GM19455 (cell line): ENCODE results near the gene ALLC.
A peak's percentile ranks its signal among the peaks of the same experiment; 100 is the strongest.
"Not testable (repeated sequence)": the region's sequence is repeated elsewhere in the genome, so short reads cannot be mapped to it uniquely, and the experiment has no call there.

Source experiments
- ATAC-seq: cut with Tn5 transposase; IDR thresholded peaks from one replicate; pipeline ENCODE4 v1.9.1; 2021; ENCODE audit not compliant: unreplicated experiment

ALLC gene

DNA sequence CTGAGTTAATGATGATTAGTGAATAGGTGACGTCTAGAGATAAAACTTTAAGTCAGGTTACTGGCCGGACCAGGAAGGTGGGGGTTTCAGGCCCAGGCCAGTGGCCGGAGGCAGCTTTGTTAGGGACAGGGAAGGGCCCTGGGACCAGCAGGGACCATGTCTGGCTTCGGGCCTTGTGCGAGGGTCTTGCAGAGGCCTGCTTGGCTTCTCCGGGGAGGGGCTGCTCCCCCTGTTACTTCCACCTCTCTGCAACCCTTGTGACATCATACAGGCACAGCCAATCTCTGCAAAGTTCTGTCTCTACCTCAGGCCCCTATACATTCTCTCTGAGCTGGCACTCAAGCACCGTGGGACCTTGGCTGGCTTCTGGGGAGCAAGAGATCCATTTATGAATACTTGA is at the start of gene ALLC:
ALLC (plus strand) TSS at position 320 of the 400 bp plus-strand sequence. CDS start 12,958 bp downstream, outside the sequence.
- no peak for ATAC-seq

DNA sequence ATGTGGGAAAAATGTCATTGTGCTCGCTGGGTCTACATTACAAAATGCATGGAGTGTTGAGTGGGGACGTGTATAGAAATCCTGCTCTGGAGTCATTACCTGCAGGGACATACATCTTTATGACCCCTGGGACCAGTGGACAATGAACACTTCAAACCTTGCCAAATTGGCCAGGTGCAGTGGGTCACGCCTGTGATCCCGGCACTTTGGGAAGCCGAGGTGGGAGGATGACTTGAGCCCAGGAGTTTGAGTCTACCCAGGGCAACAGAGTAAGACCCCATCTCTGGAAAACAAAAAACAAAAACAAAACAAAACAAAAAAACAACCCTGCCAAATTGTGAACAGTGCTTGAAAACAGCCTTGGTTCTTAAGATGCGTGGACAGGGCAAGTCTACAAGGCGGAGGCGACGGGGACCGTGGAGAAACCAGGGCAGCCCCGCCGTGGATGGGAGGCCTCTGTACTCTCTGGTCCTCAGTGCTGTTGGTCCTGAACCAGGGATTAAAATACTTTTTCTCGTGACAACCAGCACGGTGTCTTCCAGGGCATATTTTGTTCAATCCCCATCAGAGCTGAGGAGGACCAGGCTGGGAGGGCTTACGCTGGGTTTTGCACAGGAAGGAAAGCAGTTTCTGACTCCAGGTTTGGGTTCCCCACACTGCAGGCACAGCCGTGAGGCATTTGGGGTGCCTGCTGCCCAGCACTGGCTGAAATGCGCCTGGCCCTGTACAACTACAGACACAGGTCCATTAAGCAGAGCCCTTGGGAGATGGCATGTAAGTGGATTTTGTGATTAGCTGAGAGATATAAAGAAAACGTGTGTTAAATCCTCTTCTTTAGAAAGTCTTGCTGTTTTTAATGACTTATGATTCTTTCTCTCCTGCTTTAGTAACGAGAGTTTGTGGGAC is 49.4 kb upstream of the ALLC start:
- no peak for ATAC-seq

DNA sequence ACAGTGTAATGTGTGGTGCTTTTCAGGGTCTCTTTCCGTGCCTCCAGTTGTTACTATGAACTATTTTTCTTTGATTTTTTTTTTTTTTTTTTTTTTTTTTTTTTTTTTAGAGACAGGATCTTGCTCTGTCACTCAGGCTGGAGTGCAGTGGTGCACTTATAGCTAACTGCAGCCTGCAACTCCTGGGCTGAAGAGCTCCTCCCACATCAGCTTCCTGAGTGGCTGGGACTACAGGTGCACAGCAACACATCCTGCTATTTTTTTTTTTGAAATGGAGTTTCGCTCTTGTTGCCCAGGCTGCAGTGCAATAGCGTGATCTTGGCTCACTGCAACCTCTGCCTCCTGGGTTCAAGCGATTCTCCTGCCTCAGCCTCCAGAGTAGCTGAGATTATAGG is 48.7 kb upstream of the ALLC start:
- ATAC-seq = peak; percentile 60

DNA sequence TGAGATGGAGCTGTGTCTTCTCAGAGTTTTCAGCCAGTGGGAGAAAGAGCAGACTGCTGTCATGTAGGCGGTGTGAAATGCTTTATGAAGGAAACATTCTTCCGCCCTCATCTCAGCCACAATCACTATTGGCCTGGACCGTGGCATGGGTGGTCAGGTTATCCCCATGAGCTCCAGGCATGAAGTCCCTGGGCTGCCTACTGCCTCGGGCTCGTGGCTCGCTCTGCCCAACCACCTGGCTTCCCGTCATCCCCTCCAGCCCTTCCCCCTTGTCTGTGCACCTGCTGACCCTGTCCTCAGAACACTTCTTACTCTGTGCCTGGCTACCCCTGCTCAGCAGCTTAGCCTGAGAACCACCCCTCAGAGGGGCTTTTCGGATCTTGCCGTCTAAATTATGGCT is 47.6 kb upstream of the ALLC start:
- no peak for ATAC-seq

DNA sequence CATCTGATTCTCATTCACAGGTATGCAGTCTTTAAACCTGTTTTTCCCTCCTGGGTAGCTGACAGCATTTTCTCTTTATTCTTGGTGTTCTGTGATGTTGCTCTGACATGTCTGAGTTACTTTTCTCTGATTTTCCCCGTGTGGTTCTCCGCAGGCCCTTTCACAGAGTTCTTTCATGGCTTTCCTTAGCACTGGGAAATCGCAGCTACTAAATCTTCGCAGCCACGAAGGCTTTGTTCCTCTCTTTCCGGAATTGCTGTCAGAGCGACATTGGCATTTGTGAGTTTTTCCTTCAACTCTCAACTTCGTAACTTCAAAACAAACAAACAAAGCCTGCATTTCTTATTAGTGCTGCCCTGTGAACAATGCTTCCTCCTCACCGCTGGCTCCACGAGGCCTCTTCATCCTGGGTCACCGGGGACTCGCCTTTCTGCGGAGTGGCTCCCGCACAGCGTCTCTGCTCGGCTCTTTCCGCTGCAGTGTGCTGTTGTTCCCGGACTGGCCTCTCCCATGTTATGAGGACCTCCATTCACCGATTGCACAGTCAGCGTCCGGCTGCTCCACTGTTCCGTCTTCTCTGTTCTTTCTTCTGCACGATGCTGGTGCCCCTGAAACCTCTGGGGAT is 47.0 kb upstream of the ALLC start:
- no peak for ATAC-seq

DNA sequence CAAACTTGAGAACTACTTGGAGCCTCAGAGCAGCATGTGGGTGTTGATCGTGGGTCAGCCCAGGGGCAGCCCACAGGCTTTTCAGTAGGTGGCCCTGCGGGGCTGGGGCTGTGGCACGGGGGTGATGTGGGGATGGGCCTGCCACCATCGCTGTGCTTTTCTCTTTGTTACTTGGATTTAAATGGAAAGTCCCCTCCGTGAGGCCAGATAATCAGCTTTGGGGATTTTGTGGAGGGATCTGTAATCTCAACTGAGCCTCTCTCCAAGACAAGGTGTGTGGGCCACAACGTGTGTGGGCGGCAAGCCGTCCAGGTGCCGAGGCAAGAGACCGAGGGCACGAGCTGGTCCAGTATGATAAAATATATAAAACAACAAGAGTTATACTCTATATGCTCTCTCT is 46.4 kb upstream of the ALLC start:
- no peak for ATAC-seq

DNA sequence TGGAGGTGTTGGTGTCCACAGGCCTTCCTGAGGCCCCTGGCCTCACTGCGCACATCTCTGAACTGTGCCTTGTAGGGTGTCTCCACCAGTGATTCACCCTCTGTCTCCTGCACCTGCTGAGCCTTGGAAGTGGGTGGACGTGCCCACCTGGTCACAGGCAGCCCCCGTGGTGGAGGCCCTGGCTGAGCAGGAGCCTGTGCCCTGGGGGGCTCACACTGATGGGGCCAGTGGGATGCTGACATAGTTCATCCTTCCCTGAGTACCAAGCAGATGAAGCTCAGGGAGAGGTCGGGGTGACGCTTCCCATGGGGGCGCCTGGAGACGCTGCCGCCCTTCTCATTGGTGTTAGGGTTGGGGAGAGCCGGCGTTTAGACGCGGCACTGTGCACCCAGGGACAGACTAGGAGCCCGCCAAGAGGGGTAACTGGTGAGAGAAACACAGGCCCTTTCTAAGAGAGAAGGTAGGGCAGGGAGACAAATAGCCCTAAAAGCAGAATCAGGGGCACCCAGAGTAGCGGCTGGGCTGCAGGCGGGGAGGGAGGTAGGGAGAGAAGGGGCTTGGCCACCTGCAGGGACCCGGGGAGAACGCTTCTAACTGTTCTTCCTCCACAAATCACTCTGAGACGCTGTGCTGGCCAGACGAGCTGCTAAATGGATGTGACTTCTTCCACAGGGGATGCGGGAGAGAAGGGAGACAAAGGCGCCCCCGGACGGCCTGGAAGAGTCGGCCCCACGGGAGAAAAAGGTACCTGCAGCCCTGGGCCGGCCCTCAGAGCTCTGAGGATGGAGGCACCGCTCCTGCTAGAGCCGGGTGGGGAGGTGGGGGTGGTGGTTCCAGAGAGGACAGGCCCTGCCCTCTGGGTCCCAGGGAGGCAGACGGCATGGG is 45.1 kb upstream of the ALLC start:
- no peak for ATAC-seq

DNA sequence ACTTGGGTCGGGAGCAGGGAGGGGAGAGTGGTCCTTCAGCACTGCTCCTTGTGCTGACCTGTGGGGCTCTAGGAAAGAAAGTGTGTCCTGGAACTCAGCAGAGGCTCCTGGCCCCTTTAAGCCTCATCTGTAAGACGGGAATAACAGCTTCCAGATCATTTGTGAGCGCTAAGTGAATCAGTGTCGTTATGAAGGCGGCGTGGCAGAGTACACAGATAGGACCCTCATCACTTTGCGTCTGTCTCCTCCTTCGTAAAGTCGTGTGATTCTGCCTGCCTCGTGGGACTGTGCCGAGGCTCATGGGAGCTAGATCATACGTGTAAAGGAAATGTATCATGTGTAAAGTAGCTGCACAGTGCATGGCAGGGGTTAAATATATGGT is 44.5 kb upstream of the ALLC start:
- ATAC-seq = no peak

DNA sequence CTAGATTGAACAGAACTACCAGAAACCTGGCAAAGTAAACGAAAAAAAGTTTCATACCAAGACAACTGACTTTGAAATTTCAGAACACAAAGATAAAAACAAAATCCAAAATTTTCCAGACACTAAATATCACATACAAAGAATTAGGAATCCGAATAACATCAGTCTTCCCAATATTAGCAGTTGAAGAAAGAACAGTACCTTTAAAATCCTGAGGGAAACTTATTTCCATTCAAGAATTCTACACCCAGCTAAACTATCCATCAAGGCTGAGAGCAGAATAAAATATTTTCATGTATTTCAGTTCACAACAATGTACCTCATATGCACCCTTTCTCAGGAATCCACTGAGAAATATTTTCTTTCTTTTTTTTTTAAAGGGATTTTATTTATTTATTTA is 43.3 kb upstream of the ALLC start:
- not testable (repeated sequence) for ATAC-seq

DNA sequence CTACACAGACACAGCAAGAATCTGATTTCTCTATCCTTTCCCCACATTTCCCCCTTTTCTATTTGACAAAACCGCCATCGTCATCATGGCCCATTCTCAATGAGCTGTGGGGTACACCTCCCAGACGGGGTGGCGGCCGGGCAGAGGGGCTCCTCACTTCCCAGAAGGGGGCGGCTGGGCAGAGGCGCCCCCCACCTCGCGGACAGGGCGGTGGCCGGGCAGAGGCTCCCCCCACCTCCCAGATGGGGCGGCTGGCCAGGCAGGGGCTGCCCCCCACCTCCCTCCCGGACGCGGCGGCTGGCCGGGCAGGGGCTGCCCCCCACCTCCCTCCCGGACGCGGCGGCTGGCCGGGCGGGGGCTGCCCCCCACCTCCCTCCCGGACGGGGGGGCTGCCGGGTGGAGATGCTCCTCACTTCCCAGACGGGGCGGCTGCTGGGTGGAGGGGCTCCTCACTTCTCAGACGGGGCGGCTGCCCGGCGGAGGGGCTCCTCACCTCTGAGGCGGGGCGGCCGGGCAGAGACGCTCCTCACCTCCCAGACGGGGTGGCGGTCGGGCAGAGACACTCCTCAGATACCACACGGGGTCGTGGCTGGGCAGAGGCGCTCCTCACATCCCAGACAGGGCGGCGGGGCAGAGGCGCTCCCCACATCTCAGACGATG is 42.3 kb upstream of the ALLC start:
- ATAC-seq = not testable (repeated sequence)

DNA sequence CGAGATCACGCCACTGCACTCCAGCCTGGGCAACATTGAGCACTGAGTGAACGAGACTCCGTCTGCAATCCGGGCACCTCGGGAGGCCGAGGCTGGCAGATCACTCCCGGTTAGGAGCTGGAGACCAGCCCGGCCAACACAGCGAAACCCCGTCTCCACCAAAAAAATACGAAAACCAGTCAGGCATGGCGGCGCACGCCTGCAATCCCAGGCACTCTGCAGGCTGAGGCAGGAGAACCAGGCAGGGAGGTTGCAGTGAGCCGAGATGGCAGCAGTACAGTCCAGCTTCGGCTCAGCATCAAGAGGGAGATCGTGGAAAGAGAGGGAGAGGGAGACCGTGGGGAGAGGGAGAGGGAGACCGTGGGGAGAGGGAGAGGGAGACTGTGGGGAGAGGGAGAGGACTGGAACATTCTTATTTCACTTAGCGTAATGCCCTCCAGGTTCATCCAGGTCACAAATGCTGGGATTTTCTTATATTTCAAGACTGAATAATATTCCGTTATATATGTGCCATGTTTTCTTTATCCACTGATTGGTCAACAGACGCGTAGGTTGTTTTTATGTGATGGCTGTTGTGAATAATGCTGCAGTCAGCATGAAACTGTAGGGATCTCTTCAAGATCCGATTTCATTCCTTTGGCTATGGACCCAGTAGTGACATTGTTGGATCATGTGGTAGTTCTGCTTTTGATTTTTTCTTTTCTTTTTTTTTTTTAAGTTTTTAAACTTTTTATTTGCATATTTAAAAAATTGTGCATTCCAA is 41.4 kb upstream of the ALLC start:
- ATAC-seq = not testable (repeated sequence)

DNA sequence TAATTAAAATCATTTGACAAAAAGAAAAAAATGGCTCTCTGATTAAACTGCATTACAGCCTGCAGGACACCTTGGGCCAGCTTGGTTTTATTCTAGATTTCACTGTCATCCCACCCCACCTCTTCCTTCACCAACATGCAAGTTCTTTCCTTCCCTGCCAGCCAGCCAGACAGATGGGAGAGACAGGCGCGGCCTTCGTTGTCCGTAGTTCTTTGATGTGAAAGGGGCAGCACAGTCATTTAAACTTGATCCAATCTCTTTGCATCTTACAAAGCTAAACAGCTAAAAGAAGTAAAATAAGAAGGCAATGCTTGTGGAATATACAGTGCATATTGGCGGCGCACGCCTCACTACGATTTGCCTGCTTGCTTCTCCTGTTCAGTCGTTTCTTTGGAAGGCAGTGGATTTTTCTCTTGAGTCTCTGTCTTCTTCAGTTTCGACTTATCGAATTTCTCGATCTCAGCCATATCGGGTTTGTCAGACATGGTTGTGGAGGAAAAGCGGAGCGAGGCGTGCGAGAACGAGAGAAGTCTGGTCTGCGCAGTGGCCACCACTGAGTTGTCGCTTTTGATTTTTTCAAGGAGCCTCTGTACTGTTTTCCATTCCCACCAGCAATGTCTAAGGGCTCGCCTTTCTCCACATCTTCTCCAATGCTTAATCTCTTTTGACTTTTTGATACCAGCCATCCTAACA is 40.7 kb upstream of the ALLC start:
- no peak for ATAC-seq

DNA sequence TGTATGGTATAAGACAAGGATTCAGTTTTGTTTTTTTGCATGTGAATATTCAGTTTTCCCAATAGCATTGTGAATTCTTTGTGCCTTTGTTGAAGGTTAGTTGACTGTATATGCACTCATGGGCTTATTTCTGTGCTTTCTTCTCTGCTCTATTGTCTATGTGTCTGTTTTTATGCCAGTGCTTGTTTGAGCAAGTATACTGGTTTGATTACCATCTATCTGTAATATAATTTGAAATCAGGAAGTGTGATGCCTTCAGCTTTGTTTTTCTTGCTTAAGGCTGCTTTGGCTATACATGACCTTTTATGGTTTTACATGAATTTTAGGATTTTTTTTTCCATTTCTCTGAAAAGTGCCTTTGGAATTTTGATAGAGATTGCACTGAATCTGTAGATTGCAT is 39.6 kb upstream of the ALLC start:
- no peak for ATAC-seq

DNA sequence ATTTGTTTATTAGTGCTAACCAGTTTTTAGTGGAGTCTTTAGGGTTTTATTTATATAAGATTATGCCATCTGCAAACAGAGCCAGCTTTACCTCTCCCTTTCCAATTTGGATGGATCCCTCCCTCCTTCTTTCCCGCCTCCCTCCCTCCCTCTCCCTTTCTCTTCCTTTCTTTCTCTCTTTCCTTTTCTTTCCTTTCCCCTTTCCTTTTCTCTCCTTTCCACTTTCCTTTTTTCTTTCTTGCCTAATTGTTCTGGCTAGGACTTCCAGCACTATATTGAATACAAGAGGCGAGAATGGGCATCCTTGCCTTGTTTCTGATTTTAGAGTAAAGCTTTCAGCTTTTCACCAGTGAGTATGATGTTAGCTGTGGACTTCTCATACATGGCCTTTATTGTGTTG is 39.0 kb upstream of the ALLC start:
- no peak for ATAC-seq

DNA sequence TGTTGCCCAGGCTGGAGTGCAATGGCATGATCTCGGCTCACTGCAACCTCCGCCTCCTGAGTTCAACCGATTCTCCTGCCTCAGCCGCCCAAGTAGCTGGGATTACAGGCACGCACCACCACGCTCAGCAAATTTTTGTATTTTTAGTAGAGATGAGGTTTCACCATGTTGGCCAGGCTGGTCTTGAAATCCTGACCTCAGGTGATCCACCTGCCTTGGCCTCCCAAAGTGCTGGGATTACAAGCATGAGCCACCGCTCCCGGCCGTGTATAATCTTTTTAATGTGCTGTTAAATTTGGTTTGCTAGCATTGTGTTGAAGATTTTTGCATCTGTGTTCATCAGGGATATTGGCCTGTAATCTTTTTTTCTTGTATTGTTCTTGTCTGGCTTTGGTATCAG is 38.3 kb upstream of the ALLC start:
- ATAC-seq = not testable (repeated sequence)

DNA sequence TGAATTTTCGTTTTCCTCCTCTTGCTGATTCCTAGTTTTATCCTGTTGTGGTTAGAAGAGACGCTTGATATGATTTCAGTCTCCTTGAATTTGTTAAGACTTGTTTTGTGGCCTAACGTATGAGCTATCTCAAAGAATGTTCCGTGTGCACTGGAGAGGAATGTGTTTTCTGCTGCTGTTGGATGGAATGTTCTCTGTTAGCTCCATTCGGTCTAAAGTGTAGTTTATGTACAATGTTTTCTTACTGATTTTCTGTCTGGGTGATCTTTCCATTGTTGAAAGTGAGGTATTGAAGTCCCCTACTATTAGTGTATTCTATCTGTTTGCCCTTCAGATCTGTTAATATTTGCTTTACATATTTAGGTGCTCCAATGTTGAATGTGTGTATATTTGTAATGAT is 37.2 kb upstream of the ALLC start:
- no peak for ATAC-seq

DNA sequence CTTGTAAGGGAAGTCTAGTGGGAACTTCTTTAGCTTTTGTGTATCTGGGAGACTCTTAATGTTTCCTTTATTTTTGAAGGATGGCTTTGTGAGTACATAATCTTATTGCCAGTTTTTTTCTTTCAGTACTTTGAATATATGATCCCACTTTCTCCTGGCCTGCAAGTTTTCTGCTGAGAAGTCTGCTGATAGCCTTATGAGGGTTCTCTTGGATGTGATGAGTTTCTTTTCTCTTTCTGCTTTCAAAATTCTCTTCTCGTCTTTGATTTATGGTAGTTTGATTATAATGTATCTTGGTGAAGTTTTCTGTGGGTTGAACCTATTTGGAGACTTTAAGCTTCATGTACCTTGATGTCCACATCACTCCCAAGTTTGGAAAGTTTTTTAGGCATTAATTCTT is 35.0 kb upstream of the ALLC start:
- ATAC-seq = no peak

DNA sequence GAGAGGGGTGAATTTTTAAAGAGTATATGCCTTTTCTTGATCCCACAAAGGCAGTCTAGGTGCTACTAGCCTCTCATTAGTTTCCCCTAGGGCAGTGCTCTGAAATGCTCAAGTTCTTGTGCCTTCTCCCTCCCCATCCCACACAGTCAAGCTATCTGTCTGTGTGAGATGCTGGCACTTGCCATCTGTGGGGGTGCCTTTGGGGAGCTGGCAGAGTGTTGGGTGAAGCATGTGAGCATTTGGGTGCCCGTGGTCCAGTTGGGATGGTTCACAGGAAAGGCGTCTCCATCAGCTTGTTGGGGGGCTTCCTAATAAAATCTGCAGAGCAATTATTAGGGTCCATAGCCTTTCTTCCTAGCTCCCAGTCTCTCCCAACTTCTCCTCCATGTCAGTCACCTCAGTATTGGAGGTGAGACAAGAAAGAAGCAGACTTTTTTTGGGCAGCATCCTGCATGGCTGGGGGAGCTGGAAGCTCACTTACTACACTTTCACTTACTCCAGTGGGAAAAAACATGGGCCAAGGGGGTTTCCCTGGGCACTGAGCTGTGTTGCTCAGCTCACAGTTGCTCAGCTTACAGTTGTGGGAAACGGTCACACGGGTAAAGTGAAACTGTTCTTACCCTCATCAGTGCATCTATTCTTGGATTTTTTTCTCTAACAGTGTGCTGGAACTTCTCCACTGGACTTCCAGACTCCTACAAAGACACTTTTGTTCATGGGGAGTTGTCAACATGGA is 33.8 kb upstream of the ALLC start:
- ATAC-seq = no peak

DNA sequence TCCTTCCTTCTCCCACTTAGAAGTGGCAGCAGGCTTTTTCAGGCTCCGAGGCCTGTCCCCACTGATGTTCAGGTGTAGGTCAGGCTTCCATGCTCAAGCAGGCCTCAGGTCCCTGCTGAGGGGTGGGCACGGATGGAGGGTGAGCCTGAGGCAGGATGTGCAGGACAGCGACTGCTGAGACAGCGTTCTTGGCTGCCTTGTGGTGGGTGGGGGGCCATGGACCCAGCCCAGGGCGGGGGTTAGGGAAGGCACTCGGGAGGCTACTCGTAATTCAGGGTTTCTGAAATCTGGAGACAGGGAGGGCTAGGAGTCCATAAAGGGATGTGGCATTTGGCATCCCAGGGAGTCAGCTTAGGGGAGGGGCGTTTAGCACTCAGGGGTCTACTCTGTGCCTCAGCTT is 32.8 kb upstream of the ALLC start:
- ATAC-seq = no peak
